HG02759 (cell line): Measurements from ENCODE around the gene TAGLN2.

Experiments used
- ATAC-seq: cut with Tn5 transposase; IDR thresholded peaks from one replicate; pipeline ENCODE4 v1.9.1; 2021; ENCODE audit warnings: mild to moderate bottlenecking, moderate library complexity; ENCODE audit not compliant: unreplicated experiment

TAGLN2 gene

DNA sequence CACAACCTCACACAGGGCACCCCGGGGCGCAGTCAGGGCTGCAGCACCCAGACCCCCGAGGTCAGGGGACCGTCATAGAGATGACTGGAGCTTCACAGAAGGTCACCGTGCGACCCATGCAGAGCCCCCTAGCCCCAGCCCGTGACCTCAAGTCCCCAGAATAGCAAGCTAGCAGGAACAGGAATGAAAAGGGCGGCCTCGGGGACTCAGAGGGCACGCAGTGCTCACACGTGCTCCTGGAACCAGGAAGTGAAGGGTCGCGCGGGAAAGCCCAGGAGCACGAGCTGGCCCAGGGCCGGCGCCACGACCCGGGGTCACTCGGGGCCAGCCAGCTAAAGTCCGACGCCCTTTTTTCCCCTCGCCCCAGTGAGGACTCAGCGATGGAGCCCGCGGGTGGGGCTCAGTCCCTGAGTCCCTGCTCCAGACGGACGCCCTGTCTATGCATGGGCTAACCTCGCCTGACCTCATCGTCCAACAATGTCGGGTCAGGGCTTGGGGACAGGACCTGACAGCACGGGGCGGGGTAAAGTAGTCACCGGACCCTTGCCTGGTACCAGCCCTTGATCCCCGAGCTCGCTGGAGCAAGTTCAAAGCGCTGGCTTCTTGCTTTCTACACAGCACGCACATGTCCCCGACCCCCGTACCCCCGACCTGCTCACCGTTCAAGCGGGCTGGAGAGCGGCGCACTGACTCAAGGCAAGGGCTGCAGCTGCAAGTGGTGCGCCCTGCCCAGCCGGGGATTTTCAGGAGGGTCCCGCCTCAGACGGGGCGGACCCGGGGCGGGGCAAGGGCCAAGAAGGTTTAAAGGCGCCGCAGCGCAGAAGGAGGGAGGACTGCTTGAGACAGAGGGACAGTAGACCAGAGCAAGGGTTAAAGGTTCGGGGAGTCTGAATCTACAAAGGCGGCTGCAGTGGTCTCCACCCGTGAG lies at the start of gene TAGLN2:
Gene TAGLN2 (minus strand): TSS at position 717 of the 928 bp plus-strand sequence. CDS start 4,998 bp downstream, outside the sequence.
- peak; percentile 64 for ATAC-seq

GRCh38 chr1:159974350-159974965 lies 49.2 kb upstream of the TAGLN2 start:
- ATAC-seq: no peak

GRCh38 chr1:159973350-159973940 lies 48.1 kb upstream of the TAGLN2 start:
- no peak for ATAC-seq

GRCh38 chr1:159972443-159973205 lies 47.3 kb upstream of the TAGLN2 start:
- ATAC-seq: no peak

DNA sequence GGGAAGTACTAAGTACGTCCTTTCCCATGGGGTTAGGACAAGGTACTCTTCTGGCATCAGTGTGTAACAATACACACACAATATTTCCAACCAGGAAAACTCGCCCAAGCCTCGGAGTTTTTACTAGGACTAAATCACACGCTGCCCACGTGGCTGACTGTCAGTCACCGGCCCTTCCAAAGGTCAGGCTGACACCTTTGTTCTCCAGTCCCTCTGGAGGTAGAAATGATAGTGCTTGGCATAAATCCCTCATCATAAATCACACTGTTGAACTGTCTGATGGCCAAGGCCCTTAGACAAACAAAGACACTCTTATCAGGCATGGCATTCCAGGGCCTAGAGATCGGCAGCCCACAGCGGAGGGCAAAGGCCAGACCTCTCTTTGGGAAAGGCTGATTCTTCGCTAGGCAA lies 45.6 kb upstream of the TAGLN2 start:
- ATAC-seq: no peak

DNA sequence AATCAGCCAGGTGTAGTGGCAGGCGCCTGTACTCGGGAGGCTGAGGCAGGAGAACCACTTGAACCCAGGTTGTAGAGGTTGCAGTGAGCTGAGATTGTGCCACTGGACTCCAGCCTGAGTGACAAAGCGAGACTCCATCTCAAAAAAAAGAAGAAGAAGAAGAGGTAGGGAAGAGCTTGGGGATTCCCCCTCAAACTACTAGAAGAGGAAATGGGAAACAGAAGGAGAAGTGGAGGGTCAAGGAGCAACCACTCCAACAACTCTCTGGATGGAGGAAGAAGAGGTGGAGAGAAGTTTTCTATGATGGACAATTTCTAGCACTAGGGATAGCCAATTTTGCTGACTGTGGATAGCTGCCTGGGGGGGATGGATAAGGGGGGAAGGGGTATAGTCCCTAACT lies 43.6 kb upstream of the TAGLN2 start:
- no peak for ATAC-seq

DNA sequence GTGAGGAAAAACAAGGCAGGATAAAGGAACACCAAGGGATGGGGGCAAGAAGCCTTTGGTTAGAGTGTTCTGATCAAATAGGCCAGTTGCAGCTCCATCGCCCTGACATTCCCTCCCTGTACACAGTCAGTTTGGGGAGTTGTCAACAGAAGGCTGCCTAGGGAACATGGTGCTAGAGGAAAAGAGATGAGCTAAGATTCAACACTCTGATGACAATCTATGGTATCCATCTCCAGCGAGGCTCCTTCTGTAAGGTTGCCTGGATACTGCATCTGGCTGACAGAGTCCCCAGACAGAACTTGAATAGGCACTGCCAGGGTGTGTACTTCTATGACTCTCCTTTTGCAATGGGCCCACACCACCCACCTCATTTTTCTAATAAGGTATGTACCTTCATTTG lies 40.0 kb upstream of the TAGLN2 start:
- no peak for ATAC-seq

DNA sequence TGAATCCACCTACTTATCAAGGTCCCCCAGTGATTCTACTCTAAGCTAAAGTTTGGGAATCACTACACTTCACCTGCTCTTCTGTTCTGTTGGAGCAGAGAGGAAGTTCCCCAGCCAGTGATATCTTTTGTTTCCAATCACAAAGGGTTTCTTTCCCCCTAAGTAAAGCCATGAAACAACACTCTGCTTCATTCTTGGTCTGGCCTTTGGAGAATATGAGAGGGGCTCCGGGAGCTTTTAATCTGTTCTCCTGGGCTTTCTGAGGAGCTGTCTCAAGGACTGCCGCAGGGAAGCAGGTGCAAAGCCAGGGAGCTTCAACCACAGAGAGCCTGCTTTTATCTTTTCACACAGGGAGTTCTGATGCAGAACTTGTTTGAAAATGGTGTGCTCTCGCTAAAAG lies 38.8 kb upstream of the TAGLN2 start:
- ATAC-seq: no peak

DNA sequence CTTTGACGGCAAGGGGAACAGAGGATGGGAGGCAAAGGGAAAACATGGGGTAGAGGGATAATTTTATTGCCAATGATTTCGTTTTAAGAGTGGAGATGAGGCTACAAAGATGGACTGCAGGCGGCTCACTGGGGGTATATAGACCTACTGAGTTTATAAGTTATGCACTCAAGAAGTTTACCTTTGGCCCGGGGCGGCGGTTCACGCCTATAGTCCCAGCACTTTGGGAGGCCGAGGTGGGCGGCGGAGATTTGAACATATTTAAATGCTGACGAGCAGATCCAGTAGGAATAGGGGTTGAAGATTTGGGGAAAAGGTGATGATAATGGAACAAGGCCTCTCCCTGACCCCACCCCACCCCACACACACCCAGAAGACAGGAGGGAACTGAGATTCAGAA lies 36.9 kb upstream of the TAGLN2 start:
- no peak for ATAC-seq

- no peak for ATAC-seq
These were observed 36.3 kb upstream of the TAGLN2 start for GRCh38 chr1:159961636-159962035.

GRCh38 chr1:159960721-159961381 lies 35.5 kb upstream of the TAGLN2 start:
- ATAC-seq: no peak

- no peak for ATAC-seq
These were observed 34.1 kb upstream of the TAGLN2 start for GRCh38 chr1:159959451-159959850.

- peak; percentile 57 for ATAC-seq
These were observed 33.5 kb upstream of the TAGLN2 start for GRCh38 chr1:159958719-159959380.

- no peak for ATAC-seq
These were observed 32.5 kb upstream of the TAGLN2 start for GRCh38 chr1:159957824-159958268.

DNA sequence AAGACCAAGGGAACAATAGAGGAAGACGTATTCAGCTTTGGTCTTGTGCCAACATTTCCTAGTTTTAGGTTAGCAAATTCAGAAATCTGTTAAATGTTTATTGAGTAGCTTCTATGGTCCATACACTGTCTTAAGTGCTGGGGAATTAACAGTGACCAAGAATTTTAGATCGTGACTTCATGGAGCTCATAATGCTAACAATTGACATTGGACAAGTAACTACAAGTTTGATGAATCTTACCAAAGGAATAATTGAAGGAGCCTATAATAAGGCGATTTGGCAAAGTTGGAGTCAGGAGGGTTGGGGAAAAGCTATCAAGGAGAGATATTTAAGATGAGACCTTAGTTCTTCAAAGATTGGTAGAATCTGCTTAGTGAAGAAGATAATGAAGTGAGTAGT lies 30.1 kb upstream of the TAGLN2 start:
- no peak for ATAC-seq

GRCh38 chr1:159953536-159954515 lies 28.5 kb upstream of the TAGLN2 start, which contains the start of gene SLAMF9:
Gene SLAMF9 (minus strand): TSS chr1:159954237. CDS start chr1:159954137, 100 bp downstream.
- no peak for ATAC-seq

DNA sequence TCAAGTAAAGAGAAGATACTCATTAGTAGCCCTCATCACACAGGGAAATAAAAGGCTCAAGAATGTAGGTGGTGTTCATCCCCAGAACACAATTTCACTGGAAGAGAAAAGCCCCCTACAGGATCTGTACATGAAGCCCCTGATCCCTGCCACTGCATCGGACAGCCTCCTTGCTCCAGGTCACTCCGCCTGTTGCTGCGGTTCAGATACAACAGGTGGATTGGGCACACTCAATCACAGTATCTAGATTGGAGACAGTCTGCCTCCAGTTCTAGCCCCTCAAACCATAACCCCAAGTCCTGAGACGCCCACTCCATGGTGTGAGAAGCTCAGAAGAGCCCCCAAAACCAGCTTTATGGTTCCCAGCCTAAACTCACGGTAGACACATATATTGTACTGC lies 27.6 kb upstream of the TAGLN2 start:
- no peak for ATAC-seq

DNA sequence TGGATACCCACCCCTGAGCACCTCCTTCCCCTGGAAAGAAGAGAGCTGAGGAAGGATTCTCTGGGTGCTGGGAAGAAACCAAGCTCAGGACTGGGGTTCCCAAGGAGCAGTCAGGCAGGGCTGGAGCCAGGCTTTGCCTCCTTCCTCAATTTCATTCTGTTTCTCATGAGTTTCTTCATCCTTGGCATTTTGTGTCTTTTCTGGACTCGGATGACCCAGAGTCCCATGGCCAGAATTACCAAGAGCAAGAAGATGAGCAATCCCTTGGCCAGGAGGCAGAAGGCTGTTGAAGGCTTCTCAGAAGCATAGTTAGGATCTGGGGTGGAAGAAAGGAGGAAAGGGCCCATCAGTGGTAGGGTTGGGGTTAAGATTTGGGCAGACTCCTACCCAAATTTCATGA lies 26.2 kb upstream of the TAGLN2 start:
- no peak for ATAC-seq

- no peak for ATAC-seq
These were observed 25.7 kb upstream of the TAGLN2 start for GRCh38 chr1:159951016-159951415.
